Limb (tissue), 2 donors: Measurements from ENCODE around the gene FNDC5.
"Not testable (repeated sequence)": the region's sequence is repeated elsewhere in the genome, so short reads cannot be mapped to it uniquely, and the experiment has no call there.

ENCODE experiments used
- DNase-seq, 2 donors: peaks; one replicate each; pipeline ENCODE4 v3.0.0-alpha.2; 2016; ENCODE audit errors: extremely low spot score in 2 of 2

The FNDC5 gene

GRCh38 chr1:32870615-32871363, at the start of gene FNDC5:
Gene FNDC5, minus strand, starts transcription at chr1:32870912.
- peak; percentile 39 to 81 for DNase-seq

- DNase-seq: no peak
These were observed 49.4 kb upstream of the FNDC5 start for GRCh38 chr1:32919811-32920733.

GRCh38 chr1:32918179-32918578, 47.5 kb upstream of the FNDC5 start:
- no peak for DNase-seq

- DNase-seq: no peak
These were observed 46.8 kb upstream of the FNDC5 start for GRCh38 chr1:32917521-32917920.

GRCh38 chr1:32915766-32916706, 45.3 kb upstream of the FNDC5 start:
- DNase-seq: no peak

GRCh38 chr1:32910319-32910718, 39.6 kb upstream of the FNDC5 start:
- DNase-seq: no peak

- no peak for DNase-seq
These were observed 36.7 kb upstream of the FNDC5 start for GRCh38 chr1:32907435-32907834.

- DNase-seq: no peak
These were observed 35.9 kb upstream of the FNDC5 start for GRCh38 chr1:32906654-32907053.

- DNase-seq: not testable (repeated sequence)
These were observed 34.9 kb upstream of the FNDC5 start for GRCh38 chr1:32905588-32905987.

GRCh38 chr1:32904797-32905196, 34.1 kb upstream of the FNDC5 start:
- no peak for DNase-seq

- DNase-seq: no peak
These were observed 33.5 kb upstream of the FNDC5 start for GRCh38 chr1:32903991-32904785.

GRCh38 chr1:32902535-32902920, 31.8 kb upstream of the FNDC5 start:
- DNase-seq: no peak

- no peak for DNase-seq
These were observed 31.3 kb upstream of the FNDC5 start for GRCh38 chr1:32901823-32902534.

- peak in 1 of 2 donors; percentile 59 for DNase-seq
These were observed 30.5 kb upstream of the FNDC5 start, which contains the start of gene TMEM54 for GRCh38 chr1:32900956-32901822. Gene TMEM54, minus strand, starts transcription at chr1:32901389. Its CDS starts 151 bp downstream, at chr1:32901238.

GRCh38 chr1:32900371-32900955, 29.8 kb upstream of the FNDC5 start:
- no peak for DNase-seq

GRCh38 chr1:32899586-32900296, 29.0 kb upstream of the FNDC5 start:
- DNase-seq: no peak

GRCh38 chr1:32898958-32899357, 28.2 kb upstream of the FNDC5 start:
- no peak for DNase-seq

GRCh38 chr1:32898056-32898455, 27.3 kb upstream of the FNDC5 start:
- DNase-seq: no peak
